Transverse colon (tissue), 4 donors: ENCODE results near the gene TRMO. TPM values are rescaled to one million over a fixed set of nuclear protein-coding genes. Genes with fewer than 3 reads are reported as not detected.

Source experiments
- DNase-seq: peaks from one replicate; pipeline ENCODE4 v3.0.0-alpha.2; 2019
- H3K27ac ChIP-seq, 4 donors: fragments of 200-600 bp; sonication (generic); 2 replicates each; pipeline ENCODE4 v1.5.1; 2016 to 2018; ENCODE audit warnings: inconsistent platforms in 4 of 4
- H3K27me3 ChIP-seq: fragments of 200-600 bp; sonication (generic); 2 replicates; pipeline ENCODE4 v1.5.1; 2017; ENCODE audit warnings: inconsistent platforms
- H3K36me3 ChIP-seq, 4 donors: fragments of 200-600 bp; sonication (generic); 2 replicates each; pipeline ENCODE4 v1.5.1; 2017 to 2019; ENCODE audit warnings: inconsistent platforms in 4 of 4
- H3K4me1 ChIP-seq, 4 donors: fragments of 200-600 bp; sonication (generic); 2 replicates each; pipeline ENCODE4 v1.5.1; 2017 to 2020; ENCODE audit warnings: inconsistent platforms in 4 of 4
- H3K4me3 ChIP-seq, 4 donors: fragments of 200-600 bp; sonication (generic); 1 replicate in 1 of 4; 2 replicates in 3 of 4; pipeline versions ENCODE4 v1.5.1 to v1.6.1; 2017 to 2019; ENCODE audit warnings: inconsistent platforms in 4 of 4
- H3K9me3 ChIP-seq, 2 donors: fragments of 200-600 bp; sonication (generic); 2 replicates each; pipeline ENCODE4 v1.5.1; 2017 to 2019; ENCODE audit warnings: inconsistent platforms in 2 of 2
- EP300 ChIP-seq: sonication (generic); formaldehyde crosslinking; IDR thresholded peaks from one replicate; pipeline ENCODE4 v1.6.1; 2017; ENCODE audit warnings: antibody characterized with exemption, low read depth
- POLR2A ChIP-seq: fragments of 450-650 bp; IDR thresholded peaks from one replicate; pipeline ENCODE4 v1.6.1; 2016; ENCODE audit warnings: antibody characterized with exemption, mild to moderate bottlenecking, moderate library complexity
- POLR2AphosphoS5 ChIP-seq, 3 donors: sonication (generic); formaldehyde crosslinking; IDR thresholded peaks; one replicate each; pipeline ENCODE4 v1.6.1; 2016; ENCODE audit warnings: antibody characterized with exemption in 3 of 3
- WGBS, 2 donors: methylation state at CpG; one replicate each; pipeline ENCODE4 v1.1.5; 2018; ENCODE audit warnings: low coverage in 1 of 2; 5-methylcytosine and 5-hydroxymethylcytosine counted together
- in situ Hi-C, 4 donors: fragments of 200-750 bp; cut with MboI; loops; one replicate each; pipeline versions ENCODE4 v1.15.0 to v1.15.1; 2017; ENCODE audit warnings: low sequenced_read_pairs in 3 of 4, low pct_ligation_motif_present in 1 of 4, low pct_unique_long_range_greater_than_20kb in 1 of 4
- intact Hi-C: fragments of 100-400 bp; cut with DNase I; formaldehyde crosslinking; loops from one replicate; pipeline ENCODE4 v1.15.1; 2023; ENCODE audit warnings: low total_unique reads
- total RNA-seq, 4 donors: library from RNA; depleted of rRNA; stranded (reverse); fragments of >200 nt; gene quantifications; one replicate each; pipeline ENCODE4 v1.1.0, GENCODE V29; 2016
- TF ChIP-seq, protein P1 (sequence below), 5 experiments: fragments of 200-600 bp in 3 of 5; fragments of 450-650 bp in 2 of 5; sonication (generic) in 3 of 5; IDR thresholded peaks; 1 replicate in 2 of 5; 2 replicates in 3 of 5; pipeline ENCODE4 v1.5.1; 2016 to 2017; ENCODE audit warnings: antibody characterized with exemption in 5 of 5, inconsistent platforms in 3 of 5, mild to moderate bottlenecking in 2 of 5, moderate library complexity in 1 of 5

Gene TRMO
- total RNA-seq, 4 donors from 2014 or later: 25.6 to 37.8 (median 31.1) TPM

- H3K27me3 ChIP-seq: peaks cover 6% of the 10 kb centered on the region
- H3K4me3 ChIP-seq: no peak overlapping the region
- TF ChIP-seq, protein P1, sequence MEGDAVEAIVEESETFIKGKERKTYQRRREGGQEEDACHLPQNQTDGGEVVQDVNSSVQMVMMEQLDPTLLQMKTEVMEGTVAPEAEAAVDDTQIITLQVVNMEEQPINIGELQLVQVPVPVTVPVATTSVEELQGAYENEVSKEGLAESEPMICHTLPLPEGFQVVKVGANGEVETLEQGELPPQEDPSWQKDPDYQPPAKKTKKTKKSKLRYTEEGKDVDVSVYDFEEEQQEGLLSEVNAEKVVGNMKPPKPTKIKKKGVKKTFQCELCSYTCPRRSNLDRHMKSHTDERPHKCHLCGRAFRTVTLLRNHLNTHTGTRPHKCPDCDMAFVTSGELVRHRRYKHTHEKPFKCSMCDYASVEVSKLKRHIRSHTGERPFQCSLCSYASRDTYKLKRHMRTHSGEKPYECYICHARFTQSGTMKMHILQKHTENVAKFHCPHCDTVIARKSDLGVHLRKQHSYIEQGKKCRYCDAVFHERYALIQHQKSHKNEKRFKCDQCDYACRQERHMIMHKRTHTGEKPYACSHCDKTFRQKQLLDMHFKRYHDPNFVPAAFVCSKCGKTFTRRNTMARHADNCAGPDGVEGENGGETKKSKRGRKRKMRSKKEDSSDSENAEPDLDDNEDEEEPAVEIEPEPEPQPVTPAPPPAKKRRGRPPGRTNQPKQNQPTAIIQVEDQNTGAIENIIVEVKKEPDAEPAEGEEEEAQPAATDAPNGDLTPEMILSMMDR (IDR thresholded peaks at IDR 0.05): no peak
- no peak for TF ChIP-seq POLR2A
- TF ChIP-seq POLR2AphosphoS5 (IDR thresholded peaks at IDR 0.05): no peak
- TF ChIP-seq EP300: no peak
- peaks cover 0 to 3% (median 0%) of the 10 kb centered on the region in 4 donors for H3K4me1 ChIP-seq
- no peaks in the 10 kb centered on the region for H3K9me3 ChIP-seq
- WGBS, 2 donors: 88% methylated on average over 3 of the region's 3 CpGs; no CpG with 5 or more reads in 1 of the 2 donors
- no peak for DNase-seq
- no peaks in the 10 kb centered on the region for H3K36me3 ChIP-seq
- intact Hi-C loops (no loop called here), in situ Hi-C loops (no loop called here)
- H3K27ac ChIP-seq: no peak overlapping the region
Observed at GRCh38 chr9:97873425-97873824, 48.9 kb downstream of the TRMO start.

DNA sequence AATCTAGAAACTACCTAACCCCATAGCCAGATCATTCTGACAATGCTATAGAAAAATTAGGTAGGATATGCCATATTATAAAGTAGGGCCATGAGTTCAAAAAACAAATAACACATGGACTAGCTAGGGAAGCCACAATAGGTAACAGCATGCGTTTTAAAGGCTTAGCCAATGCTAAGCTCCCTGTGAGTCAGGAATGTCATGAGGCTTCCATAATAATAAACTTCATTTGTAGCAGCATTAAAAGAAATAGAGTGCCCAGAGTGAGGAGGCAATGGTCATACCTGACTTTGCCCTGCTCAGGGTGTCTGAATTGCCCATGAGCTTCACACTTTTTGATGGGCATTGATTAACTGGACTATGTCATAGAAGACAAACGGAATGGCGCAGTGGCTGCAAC lies 53.4 kb downstream of the TRMO start:
- WGBS, 2 donors: 67 to 86% methylated on average over 1 to 3 of the region's 3 CpGs
- no peak overlapping the region for H3K4me3 ChIP-seq
- no peaks in the 10 kb centered on the region for H3K4me1 ChIP-seq
- TF ChIP-seq, protein P1 (IDR thresholded peaks at IDR 0.05): no peak
- no peak for TF ChIP-seq POLR2A
- no peak for TF ChIP-seq POLR2AphosphoS5 (IDR thresholded peaks at IDR 0.05)
- H3K27me3 ChIP-seq: peaks cover 37% of the 10 kb centered on the region
- H3K27ac ChIP-seq: no peak overlapping the region
- DNase-seq: no peak
- intact Hi-C loops (no loop called here), in situ Hi-C loops (no loop called here)
- H3K36me3 ChIP-seq: no peaks in the 10 kb centered on the region
- peaks cover 13 to 20% of the 10 kb centered on the region in 2 donors for H3K9me3 ChIP-seq

DNA sequence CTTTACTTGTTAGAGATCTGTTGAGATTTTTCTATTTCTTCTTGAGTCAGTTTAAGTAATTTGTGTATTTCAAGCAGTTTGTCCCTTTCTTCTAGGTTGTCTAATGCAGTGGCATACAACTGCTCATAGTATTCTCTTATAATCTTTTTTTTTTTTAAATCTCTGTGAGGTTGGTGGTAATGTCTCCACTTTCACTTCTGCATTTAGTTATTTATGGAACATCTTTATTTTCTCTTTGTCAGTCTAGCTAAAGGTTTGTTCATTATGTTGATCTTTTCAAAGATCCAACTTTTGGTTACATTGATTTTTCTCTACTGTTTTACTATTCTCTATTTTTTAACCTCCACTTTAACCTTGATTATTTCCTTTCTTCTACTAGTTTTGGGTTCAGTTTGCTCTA lies 55.5 kb downstream of the TRMO start:
- TF ChIP-seq POLR2AphosphoS5 (IDR thresholded peaks at IDR 0.05) (no peak), EP300 (no peak), POLR2A (no peak)
- TF ChIP-seq, protein P1 (IDR thresholded peaks at IDR 0.05): no peak
- no peaks in the 10 kb centered on the region for H3K36me3 ChIP-seq
- H3K9me3 ChIP-seq: peaks cover 13 to 20% of the 10 kb centered on the region in 2 donors
- no peak overlapping the region for H3K27ac ChIP-seq
- H3K4me1 ChIP-seq: no peaks in the 10 kb centered on the region
- in situ Hi-C loops (no loop called here), intact Hi-C loops (no loop called here)
- peaks cover 45% of the 10 kb centered on the region for H3K27me3 ChIP-seq
- no peak for DNase-seq
- H3K4me3 ChIP-seq: no peak overlapping the region

DNA sequence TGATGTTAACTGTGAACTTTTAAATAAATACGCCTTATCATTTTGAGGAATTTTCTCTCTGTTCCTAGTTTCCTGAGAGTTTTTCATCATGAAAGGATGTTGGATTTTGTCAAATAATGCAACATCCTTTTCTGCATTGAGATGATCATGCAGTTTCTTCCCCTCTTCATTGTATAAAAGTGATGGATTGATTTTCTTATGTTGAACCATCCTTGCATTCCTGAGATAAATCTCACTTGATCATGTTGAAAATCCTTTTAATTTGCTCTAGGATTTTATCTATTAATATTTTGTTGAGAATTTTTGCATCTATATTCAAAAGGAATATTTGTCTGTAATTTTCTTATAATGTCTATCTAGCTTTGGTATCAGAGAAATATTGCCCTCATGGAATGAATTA lies 56.0 kb downstream of the TRMO start:
- no peak for DNase-seq
- peaks cover 50% of the 10 kb centered on the region for H3K27me3 ChIP-seq
- in situ Hi-C loops: no loop called here
- peaks cover 13 to 20% of the 10 kb centered on the region in 2 donors for H3K9me3 ChIP-seq
- WGBS, 2 donors: 97 to 100% methylated on average over 1 of the region's 1 CpG
- intact Hi-C loops: no loop called here
- H3K36me3 ChIP-seq: no peaks in the 10 kb centered on the region
- TF ChIP-seq EP300: no peak
- TF ChIP-seq, protein P1 (IDR thresholded peaks at IDR 0.05): no peak
- no peak for TF ChIP-seq POLR2AphosphoS5 (IDR thresholded peaks at IDR 0.05)
- TF ChIP-seq POLR2A: no peak
- no peak overlapping the region for H3K4me3 ChIP-seq
- no peak overlapping the region for H3K27ac ChIP-seq
- H3K4me1 ChIP-seq: no peaks in the 10 kb centered on the region
